Upper lobe of right lung (tissue), 1 donor: ENCODE measurements around the gene RFTN1. TPM values are rescaled to one million over a fixed set of nuclear protein-coding genes. Genes with fewer than 3 reads are reported as not detected.

ENCODE experiments used
- ATAC-seq: fragments of 200-7000 bp; cut with Tn5 transposase; one replicate; pipeline ENCODE4 v1.9.1; 2020; ENCODE audit warnings: mild to moderate bottlenecking, moderate library complexity
- DNase-seq: peaks from one replicate; pipeline ENCODE4 v3.0.0-alpha.2; 2020
- H3K27ac ChIP-seq: fragments of 200-600 bp; one replicate; pipeline ENCODE4 v1.8.0; 2022
- H3K27me3 ChIP-seq: fragments of 200-600 bp; one replicate; pipeline ENCODE4 v1.8.0; 2022; ENCODE audit warnings: mild to moderate bottlenecking
- H3K36me3 ChIP-seq: fragments of 200-600 bp; one replicate; pipeline ENCODE4 v1.8.0; 2022
- H3K4me1 ChIP-seq: fragments of 200-600 bp; one replicate; pipeline ENCODE4 v1.8.0; 2022
- H3K4me3 ChIP-seq: fragments of 200-600 bp; one replicate; pipeline ENCODE4 v1.8.0; 2022; ENCODE audit warnings: mild to moderate bottlenecking
- H3K9me3 ChIP-seq: fragments of 200-600 bp; one replicate; pipeline ENCODE4 v1.8.0; 2022
- intact Hi-C: fragments of 100-400 bp; cut with DNase I; formaldehyde crosslinking; loops from one replicate; pipeline ENCODE4 v1.11.0; 2022
- total RNA-seq: library from RNA; stranded (reverse); fragmentation: NEBNext Ultra II Directional; extraction: Animal tissue kit (Norgen Biotek cat#: 25700); gene quantifications from one replicate; pipeline ENCODE4 v1.2.1, GENCODE V29; 2021
- TF ChIP-seq, protein P1 (sequence below): fragments of 200-600 bp; IDR thresholded peaks from one replicate; pipeline ENCODE4 v1.8.0; 2022; ENCODE audit warnings: antibody characterized with exemption
- donor health status: DM: no; HTN: yes; CAD: no; lungs with severe emphysema.

RFTN1 gene
- total RNA-seq, 1 donor from 2014 or later = 69.4 TPM

GRCh38 chr3:16406579-16406978 lies 106.9 kb downstream of the RFTN1 start:
- TF ChIP-seq, protein P1, sequence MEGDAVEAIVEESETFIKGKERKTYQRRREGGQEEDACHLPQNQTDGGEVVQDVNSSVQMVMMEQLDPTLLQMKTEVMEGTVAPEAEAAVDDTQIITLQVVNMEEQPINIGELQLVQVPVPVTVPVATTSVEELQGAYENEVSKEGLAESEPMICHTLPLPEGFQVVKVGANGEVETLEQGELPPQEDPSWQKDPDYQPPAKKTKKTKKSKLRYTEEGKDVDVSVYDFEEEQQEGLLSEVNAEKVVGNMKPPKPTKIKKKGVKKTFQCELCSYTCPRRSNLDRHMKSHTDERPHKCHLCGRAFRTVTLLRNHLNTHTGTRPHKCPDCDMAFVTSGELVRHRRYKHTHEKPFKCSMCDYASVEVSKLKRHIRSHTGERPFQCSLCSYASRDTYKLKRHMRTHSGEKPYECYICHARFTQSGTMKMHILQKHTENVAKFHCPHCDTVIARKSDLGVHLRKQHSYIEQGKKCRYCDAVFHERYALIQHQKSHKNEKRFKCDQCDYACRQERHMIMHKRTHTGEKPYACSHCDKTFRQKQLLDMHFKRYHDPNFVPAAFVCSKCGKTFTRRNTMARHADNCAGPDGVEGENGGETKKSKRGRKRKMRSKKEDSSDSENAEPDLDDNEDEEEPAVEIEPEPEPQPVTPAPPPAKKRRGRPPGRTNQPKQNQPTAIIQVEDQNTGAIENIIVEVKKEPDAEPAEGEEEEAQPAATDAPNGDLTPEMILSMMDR = no peak
- Histone ChIP-seq H3K4me3 (no peak overlapping the region), H3K36me3 (peaks cover 20% of the 10 kb centered on the region), H3K27me3 (no peaks in the 10 kb centered on the region), H3K27ac (no peak overlapping the region), H3K9me3 (no peaks in the 10 kb centered on the region), H3K4me1 (peaks cover 8% of the 10 kb centered on the region)
- intact Hi-C loops = no loop called here
- ATAC-seq (no peak), DNase-seq (no peak)

DNA sequence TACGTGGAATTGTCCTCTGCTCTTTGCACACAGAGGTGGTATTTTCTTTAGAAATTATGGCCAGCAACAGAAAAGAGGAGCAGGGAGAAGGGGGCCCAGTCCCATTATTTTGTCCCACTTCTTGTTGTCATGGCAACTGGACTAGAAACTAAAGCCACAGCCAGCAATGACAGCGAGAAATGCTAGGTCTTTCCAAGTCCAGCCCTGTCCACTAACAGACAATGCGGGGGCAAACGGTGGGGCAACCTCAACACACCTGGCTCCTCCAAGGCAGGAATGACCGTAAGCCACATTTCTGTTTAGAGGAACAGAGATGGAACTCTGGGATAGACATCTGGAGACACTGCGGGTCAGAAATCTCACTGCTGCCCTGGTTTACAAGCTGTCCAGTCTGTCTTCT lies 107.3 kb downstream of the RFTN1 start:
- intact Hi-C loops = no loop called here
- peaks cover 6% of the 10 kb centered on the region for H3K4me1 ChIP-seq

GRCh38 chr3:16404349-16404895 lies 109.1 kb downstream of the RFTN1 start:
- Histone ChIP-seq H3K4me1 (peaks cover 7% of the 10 kb centered on the region), H3K9me3 (no peaks in the 10 kb centered on the region), H3K27me3 (no peaks in the 10 kb centered on the region), H3K27ac (no peak overlapping the region), H3K36me3 (peaks cover 20% of the 10 kb centered on the region), H3K4me3 (no peak overlapping the region)
- intact Hi-C loops = no loop called here
- TF ChIP-seq, protein P1 = no peak
- peak; percentile 8 for ATAC-seq
- DNase-seq = no peak

More for the DNA sequence above, 107.3 kb downstream of the RFTN1 start:
- H3K9me3 ChIP-seq = no peaks in the 10 kb centered on the region
- TF ChIP-seq, protein P1 = no peak
- no peak overlapping the region for H3K27ac ChIP-seq
- ATAC-seq (no peak), DNase-seq (no peak)
- H3K4me3 ChIP-seq = no peak overlapping the region
- H3K27me3 ChIP-seq = no peaks in the 10 kb centered on the region
- peaks cover 20% of the 10 kb centered on the region for H3K36me3 ChIP-seq

GRCh38 chr3:16402451-16402850 lies 111.0 kb downstream of the RFTN1 start:
- peaks cover 4% of the 10 kb centered on the region for H3K36me3 ChIP-seq
- H3K27ac ChIP-seq = no peak overlapping the region
- peaks cover 7% of the 10 kb centered on the region for H3K4me1 ChIP-seq
- no peak for DNase-seq
- no peaks in the 10 kb centered on the region for H3K9me3 ChIP-seq
- TF ChIP-seq, protein P1 = no peak
- ATAC-seq = no peak
- H3K27me3 ChIP-seq = no peaks in the 10 kb centered on the region
- H3K4me3 ChIP-seq = no peak overlapping the region
- intact Hi-C loops = no loop called here

- Histone ChIP-seq H3K27me3 (no peaks in the 10 kb centered on the region), H3K9me3 (no peaks in the 10 kb centered on the region), H3K4me3 (no peak overlapping the region), H3K36me3 (no peaks in the 10 kb centered on the region), H3K27ac (no peak overlapping the region), H3K4me1 (peaks cover 7% of the 10 kb centered on the region)
- no peak for DNase-seq
- no peak for ATAC-seq
- intact Hi-C loops = no loop called here
- TF ChIP-seq, protein P1 = no peak
Observed at GRCh38 chr3:16401273-16401672, 112.2 kb downstream of the RFTN1 start.
